GM21786 (cell line): ENCODE results near the gene RALBP1.

Experiments used
- ATAC-seq: cut with Tn5 transposase; IDR thresholded peaks from one replicate; pipeline ENCODE4 v1.9.1; 2021; ENCODE audit not compliant: unreplicated experiment

The RALBP1 gene

DNA sequence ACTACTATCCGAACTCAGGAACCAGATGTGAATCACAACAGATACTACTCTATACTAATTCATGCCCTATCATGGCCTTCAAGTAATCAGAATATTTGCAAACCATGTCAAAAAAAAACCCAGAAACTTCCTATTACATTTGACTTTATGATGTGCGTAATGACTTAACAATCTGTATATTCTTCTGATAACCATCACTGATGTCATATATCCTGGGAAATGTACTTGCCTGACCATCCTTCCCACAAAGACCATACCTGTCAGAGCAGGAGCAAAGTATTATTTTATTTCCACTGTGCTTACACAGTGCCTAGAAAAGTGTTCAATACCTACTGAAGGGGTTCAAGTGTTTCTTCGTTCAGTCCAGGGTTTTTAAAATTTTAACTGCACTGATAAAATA is 111.5 kb downstream of the RALBP1 start:
- ATAC-seq = no peak
